NCI-H526 treated with DMSO at 0.1 percent for 48 hours (cell line): ENCODE results near the gene GRIK1.

ENCODE experiments used
- DNase-seq: peaks from one replicate; lab custom pipeline; 2025; lab: John Stamatoyannopoulos, UW

The GRIK1 gene

DNA sequence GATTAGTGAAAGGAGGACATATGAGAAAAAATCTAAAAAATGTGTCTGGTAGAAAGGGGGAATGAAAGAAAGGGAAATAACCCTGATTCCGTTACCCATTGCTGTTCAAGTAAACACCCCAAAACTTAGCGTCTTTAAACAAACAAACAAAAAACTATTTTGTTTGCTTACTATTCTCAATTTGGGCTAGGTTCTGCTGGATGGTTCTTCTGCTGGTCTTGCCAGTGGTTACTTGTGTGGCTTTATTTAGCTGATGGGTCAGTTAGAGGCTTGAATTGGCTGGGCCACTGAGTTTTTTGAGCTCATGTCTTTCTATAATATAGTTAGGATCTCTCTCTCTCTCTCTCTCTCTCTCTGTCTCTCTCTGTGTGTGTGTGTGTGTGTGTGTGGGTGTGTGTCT, 112.1 kb downstream of the GRIK1 start:
- DNase-seq: no peak

- no peak for DNase-seq
Measured at GRCh38 chr21:29827236-29827635, 112.6 kb downstream of the GRIK1 start.

- no peak for DNase-seq
Measured at GRCh38 chr21:29826386-29826785, 113.4 kb downstream of the GRIK1 start.

GRCh38 chr21:29825936-29826335, 113.9 kb downstream of the GRIK1 start:
- no peak for DNase-seq

GRCh38 chr21:29825345-29825744, 114.5 kb downstream of the GRIK1 start:
- DNase-seq: no peak

DNA sequence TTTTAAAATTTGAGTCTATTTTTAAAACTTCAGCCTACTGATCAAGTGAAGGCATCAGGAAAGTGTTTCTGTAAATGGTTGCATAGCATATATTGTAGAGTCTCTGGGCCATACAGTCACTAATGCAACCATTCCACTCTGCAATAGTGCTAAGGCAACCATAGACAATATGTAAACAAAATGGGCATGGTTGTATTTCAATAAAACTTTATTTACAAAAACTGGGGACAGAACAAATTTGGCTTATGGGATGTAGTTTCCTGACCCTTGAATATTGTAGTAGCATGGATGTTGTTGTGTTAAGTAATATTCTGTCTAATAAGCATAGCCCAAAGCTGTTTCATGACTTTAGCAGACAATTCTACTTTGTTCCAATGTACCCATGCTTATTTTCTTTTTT, 117.7 kb downstream of the GRIK1 start:
- DNase-seq: no peak

GRCh38 chr21:29821230-29821629, 118.6 kb downstream of the GRIK1 start:
- DNase-seq: no peak

GRCh38 chr21:29819675-29820326, 120.0 kb downstream of the GRIK1 start:
- no peak for DNase-seq

DNA sequence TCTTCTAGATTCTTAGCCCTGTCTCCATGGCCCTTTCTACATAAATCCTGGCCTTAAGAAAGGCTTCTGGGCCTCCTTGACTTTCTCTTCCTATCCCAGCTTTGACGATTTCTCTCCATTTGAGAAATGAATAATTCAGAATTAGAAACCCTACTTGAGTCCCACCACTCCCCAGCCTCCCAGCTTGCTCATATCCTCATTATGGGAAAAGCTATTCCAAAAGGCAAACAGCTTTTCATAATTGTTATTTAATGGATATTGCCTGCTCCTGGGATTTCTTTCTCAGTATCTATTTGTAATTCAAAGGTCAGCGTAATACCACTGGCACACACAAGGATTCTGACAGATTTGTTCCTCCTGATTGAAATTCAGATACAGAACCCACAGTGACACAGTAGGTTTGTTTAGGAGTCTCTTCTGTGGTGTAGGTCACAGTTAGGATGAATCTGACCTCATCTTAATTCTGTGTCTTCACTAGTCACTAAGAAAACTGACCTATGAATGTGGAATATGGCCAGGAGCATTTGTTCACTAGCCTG, 121.3 kb downstream of the GRIK1 start:
- DNase-seq: no peak

DNA sequence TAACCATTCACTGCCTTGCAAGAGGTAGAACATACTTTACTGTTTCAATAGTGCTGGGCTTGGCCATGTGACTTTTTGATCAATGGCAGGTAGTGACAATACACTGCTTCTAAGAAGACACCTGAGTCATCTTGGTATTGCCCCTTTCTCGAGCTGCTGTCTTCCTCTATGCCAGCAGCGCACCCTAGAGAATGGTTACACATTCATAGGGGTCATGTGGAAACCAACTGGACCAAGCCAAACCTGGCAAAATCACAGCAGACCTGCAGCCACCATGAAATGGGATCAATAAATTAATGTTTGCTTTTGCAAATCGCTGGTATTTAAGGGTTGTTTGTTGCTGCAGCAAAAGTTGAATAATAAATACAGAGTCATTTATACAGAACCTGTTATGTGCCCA, 122.3 kb downstream of the GRIK1 start:
- DNase-seq: no peak

GRCh38 chr21:29812947-29813346, 126.8 kb downstream of the GRIK1 start:
- DNase-seq: no peak

- no peak for DNase-seq
Measured at GRCh38 chr21:29810871-29811270, 128.9 kb downstream of the GRIK1 start.

- DNase-seq: no peak
Measured at GRCh38 chr21:29808153-29808552, 131.6 kb downstream of the GRIK1 start.

GRCh38 chr21:29805105-29805504, 134.7 kb downstream of the GRIK1 start:
- no peak for DNase-seq

DNA sequence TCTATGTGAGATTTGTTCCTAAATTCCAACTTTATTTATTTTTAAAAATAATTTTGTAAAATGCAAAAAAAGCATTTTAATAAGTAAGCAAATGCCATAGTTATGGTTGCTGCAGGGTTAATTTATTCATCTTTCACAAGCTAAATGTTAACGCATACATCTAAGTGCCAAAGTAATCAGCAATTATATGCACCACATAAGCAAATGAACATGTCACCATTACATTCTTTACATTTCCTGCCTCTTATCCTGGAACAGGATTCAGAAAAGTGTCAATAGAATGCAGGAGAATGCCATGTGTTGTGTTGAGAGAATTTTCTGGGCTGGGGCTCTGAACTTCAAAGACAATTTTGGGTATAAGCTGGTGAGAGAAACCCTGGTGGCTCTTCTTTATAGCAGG, 136.6 kb downstream of the GRIK1 start:
- DNase-seq: no peak

DNA sequence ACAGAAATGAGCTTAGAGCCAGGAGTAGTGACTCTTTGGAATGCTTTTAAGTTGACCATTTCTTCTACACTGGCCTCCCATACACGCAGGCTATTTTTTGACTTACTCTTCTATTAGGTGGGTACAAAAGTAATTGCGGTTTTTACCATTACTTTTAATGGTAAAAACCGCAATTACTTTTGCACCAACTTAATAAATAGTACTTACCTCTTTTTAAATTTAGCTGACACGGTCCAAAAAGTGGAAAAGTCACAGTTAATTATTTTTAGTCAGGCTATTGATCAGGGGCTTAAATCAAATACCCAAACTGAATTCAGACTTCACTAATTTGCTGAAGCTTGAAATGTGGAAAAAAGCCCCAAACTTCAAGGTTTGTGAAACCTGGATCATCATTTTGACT, 138.7 kb downstream of the GRIK1 start:
- no peak for DNase-seq

GRCh38 chr21:29800056-29800455, 139.7 kb downstream of the GRIK1 start:
- no peak for DNase-seq

DNA sequence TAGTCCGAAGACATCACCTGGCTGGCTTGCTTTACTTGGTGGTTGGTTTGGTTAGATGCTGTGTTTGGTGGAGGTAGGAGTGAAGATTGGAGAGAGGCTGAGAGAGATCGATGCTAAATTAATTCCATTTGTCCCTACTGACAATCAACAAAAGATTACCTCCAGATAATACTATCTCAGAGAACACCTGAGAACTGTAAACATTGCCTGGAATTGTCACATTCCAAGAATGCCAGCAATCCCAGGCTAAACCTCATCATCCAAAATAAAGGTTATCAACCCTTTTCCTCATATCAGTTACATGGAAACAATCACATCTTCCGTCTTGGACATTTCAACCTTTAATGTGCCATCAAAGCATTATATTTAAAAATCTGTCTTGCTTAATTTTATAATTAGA, 141.0 kb downstream of the GRIK1 start:
- no peak for DNase-seq

DNA sequence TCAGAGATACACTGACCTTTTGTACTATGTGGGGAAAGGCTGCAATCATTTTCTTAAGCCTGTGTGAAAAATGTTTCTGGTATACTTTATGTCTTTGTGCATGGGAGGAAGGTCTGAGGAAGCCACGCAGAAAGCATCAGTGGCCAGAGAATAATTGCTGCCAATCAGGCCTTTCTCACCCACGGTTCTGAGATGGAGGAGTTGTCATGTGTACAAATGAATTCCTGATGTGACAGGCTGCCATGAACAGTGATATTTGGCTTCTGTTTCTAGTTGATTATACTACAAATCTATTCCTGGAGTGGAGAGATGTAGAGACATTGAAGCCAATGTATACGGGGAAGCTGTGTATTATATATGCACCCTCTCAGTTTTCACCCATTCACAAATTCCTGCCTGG, 142.6 kb downstream of the GRIK1 start:
- DNase-seq: no peak

GRCh38 chr21:29793712-29794111, 146.1 kb downstream of the GRIK1 start:
- DNase-seq: no peak

- no peak for DNase-seq
Measured at GRCh38 chr21:29789393-29789792, 150.4 kb downstream of the GRIK1 start.

GRCh38 chr21:29788752-29789151, 151.0 kb downstream of the GRIK1 start:
- no peak for DNase-seq

DNA sequence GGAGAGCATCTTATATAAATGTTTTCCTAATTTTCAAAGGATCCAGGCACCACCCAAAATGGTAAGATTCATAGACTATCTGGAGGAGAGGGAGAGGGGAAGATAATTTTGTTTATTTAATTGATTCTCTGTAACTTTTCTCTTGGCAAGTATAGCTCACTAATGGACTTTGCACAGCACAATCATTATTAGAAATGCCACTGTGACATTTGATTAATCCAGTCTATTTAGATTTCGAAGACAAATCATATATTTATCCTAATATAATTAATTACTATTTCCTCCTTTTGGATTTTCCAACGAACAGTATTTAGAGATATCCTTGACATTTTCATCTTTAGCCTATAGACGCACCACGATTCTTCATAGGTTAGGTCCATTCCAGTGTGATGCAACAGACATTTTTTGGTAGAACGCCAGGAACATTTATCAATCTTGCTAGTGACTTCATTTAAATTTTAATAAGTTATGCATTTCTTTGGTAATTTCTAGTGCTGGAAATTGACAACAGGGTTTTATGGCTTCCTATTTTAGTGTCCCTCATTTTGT, 152.4 kb downstream of the GRIK1 start:
- DNase-seq: no peak
